Measurements from ENCODE around the gene GCLM. TPM values are rescaled to one million over a fixed set of nuclear protein-coding genes. Genes with fewer than 3 reads are reported as not detected.
A peak's percentile ranks its signal among the peaks of the same experiment; 100 is the strongest.
"Not testable (repeated sequence)": the region's sequence is repeated elsewhere in the genome, so short reads cannot be mapped to it uniquely, and the experiment has no call there.

The GCLM gene
- polyA plus RNA-seq, 6 donors from 2014 or later = 5.9 to 13.6 (median 9.7) TPM

DNA sequence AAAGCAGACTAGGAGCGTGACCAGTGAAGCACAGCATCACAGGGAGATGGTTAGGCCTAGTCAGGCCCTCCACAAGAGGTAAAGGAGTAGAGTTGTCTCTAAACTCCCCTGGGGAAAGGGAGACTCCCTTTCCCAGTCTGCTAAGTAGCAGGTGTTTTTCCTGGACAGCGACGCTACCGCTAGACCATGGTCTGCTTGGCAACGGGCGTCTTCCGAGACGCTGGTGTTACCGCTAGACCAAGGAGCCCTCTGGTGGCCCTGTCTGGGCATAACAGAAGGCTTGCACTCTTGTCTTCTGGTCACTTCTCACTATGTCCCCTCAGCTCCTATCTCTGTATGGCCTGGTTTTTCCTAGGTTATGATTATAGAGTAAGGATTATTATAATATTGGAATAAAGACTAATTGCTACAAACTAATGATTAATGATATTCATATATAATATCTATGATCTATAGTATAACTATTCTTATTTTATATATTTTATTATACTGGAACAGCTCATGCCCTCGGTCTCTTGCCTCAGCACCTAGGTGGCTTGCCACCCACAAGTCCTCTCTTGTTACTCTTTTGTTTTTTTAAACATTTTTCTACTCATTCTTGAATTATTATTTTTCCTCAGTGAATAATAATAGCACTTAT is 58.4 kb downstream of the GCLM start:
- Mint-ChIP-seq H3K27me3 (peaks cover 18 to 21% (median 18%) of the 10 kb centered on the region in 3 donors), H3K4me1 (peaks cover 16 to 23% (median 17%) of the 10 kb centered on the region in 3 donors), H3K27ac (peak overlapping the region in 3 of 6 donors; percentile 58 to 91 (median 84)), H3K4me3 (peak overlapping the region in 6 of 8 donors; percentile 10 to 100 (median 62))
- DNase-seq = peak; percentile 55
- not testable (repeated sequence) for H3K9me3 Mint-ChIP-seq; ATAC-seq (ENCODE audit: low read depth in 2 of 2); H3K36me3 Mint-ChIP-seq

GRCh38 chr1:93848350-93848883 is 60.8 kb downstream of the GCLM start:
- ATAC-seq (ENCODE audit: low read depth in 2 of 2) (no peak), DNase-seq (no peak)
- H3K9me3 Mint-ChIP-seq = peaks cover 0 to 7% (median 4%) of the 10 kb centered on the region in 7 donors
- peak overlapping the region; percentile 87 to 100 (median 96) for H3K4me3 Mint-ChIP-seq
- H3K27ac Mint-ChIP-seq = peak overlapping the region in 4 of 6 donors; percentile 98 to 100 (median 100)
- peaks cover 25 to 31% (median 27%) of the 10 kb centered on the region in 3 donors for H3K4me1 Mint-ChIP-seq
- peaks cover 6 to 8% (median 8%) of the 10 kb centered on the region in 3 donors for H3K27me3 Mint-ChIP-seq
- H3K36me3 Mint-ChIP-seq = no peaks in the 10 kb centered on the region

GRCh38 chr1:93847811-93848288 is 61.4 kb downstream of the GCLM start:
- DNase-seq (peak; percentile 67), ATAC-seq (ENCODE audit: low read depth in 2 of 2) (peak; percentile 32 to 33)
- no peaks in the 10 kb centered on the region for H3K36me3 Mint-ChIP-seq
- peaks cover 3 to 7% (median 6%) of the 10 kb centered on the region in 3 donors for H3K27me3 Mint-ChIP-seq
- H3K27ac Mint-ChIP-seq = peak overlapping the region; percentile 93 to 100 (median 100)
- H3K4me3 Mint-ChIP-seq = peak overlapping the region; percentile 87 to 100 (median 96)
- peaks cover 25 to 31% (median 27%) of the 10 kb centered on the region in 3 donors for H3K4me1 Mint-ChIP-seq
- H3K9me3 Mint-ChIP-seq = peaks cover 0 to 7% (median 4%) of the 10 kb centered on the region in 7 donors

GRCh38 chr1:93846992-93847810 is 62.0 kb downstream of the GCLM start:
- Mint-ChIP-seq H3K4me3 (peak overlapping the region; percentile 87 to 100 (median 96)), H3K4me1 (peaks cover 25 to 31% (median 27%) of the 10 kb centered on the region in 3 donors), H3K27me3 (peaks cover 0 to 6% (median 5%) of the 10 kb centered on the region in 3 donors), H3K27ac (peak overlapping the region; percentile 93 to 100 (median 100)), H3K9me3 (peaks cover 0 to 7% (median 4%) of the 10 kb centered on the region in 7 donors), H3K36me3 (no peaks in the 10 kb centered on the region)
- DNase-seq = peak; percentile 89
- ATAC-seq (ENCODE audit: low read depth in 2 of 2) = peak; percentile 66

- H3K27me3 Mint-ChIP-seq = peaks cover 0 to 6% (median 5%) of the 10 kb centered on the region in 3 donors
- peaks cover 25 to 31% (median 27%) of the 10 kb centered on the region in 3 donors for H3K4me1 Mint-ChIP-seq
- peak overlapping the region; percentile 87 to 100 (median 96) for H3K4me3 Mint-ChIP-seq
- H3K36me3 Mint-ChIP-seq = no peaks in the 10 kb centered on the region
- DNase-seq (peak; percentile 89), ATAC-seq (ENCODE audit: low read depth in 2 of 2) (peak; percentile 56 to 58)
- peaks cover 0 to 7% (median 4%) of the 10 kb centered on the region in 7 donors for H3K9me3 Mint-ChIP-seq
- peak overlapping the region; percentile 97 to 100 (median 98) for H3K27ac Mint-ChIP-seq
Observed at GRCh38 chr1:93846206-93846991, 62.8 kb downstream of the GCLM start.

DNA sequence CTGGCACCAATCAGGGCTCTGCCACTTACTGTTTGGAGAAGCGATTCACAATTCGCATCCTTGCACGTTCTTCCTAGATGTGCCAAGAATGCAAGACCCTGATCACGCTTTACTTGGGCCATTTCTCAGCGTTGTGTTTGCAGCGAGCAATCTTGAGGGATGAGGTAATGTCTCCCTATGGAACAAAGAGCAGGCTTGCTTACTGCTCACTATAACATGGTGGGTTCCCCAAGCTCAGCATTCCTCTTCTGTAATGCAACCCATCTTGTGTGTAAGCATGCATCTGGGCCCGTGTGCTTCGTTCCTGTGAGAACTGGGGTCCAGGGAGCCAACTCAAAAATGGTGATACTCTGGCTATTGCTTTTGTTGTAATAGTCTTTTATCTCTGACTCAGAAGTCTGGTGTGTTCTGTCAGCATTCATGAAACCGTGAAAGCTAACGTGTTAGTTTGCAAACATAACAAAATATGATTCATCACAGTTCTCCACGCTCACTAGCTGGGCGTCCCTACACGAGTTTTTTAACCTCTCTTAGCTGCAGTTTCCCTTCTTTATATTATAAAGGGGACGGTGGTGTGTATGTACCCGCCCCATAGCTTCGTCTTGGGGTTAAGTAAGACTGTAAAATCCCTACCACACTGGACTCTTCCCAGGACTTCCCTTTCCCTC is 63.6 kb downstream of the GCLM start:
- Mint-ChIP-seq H3K27me3 (peaks cover 0 to 6% (median 5%) of the 10 kb centered on the region in 3 donors), H3K36me3 (no peaks in the 10 kb centered on the region), H3K27ac (peak overlapping the region; percentile 91 to 100 (median 98)), H3K9me3 (peaks cover 0 to 7% (median 4%) of the 10 kb centered on the region in 7 donors), H3K4me3 (peak overlapping the region; percentile 87 to 100 (median 96)), H3K4me1 (peaks cover 24 to 31% (median 27%) of the 10 kb centered on the region in 3 donors)
- ATAC-seq (ENCODE audit: low read depth in 2 of 2) (peak; percentile 1 to 2), DNase-seq (no peak)

DNA sequence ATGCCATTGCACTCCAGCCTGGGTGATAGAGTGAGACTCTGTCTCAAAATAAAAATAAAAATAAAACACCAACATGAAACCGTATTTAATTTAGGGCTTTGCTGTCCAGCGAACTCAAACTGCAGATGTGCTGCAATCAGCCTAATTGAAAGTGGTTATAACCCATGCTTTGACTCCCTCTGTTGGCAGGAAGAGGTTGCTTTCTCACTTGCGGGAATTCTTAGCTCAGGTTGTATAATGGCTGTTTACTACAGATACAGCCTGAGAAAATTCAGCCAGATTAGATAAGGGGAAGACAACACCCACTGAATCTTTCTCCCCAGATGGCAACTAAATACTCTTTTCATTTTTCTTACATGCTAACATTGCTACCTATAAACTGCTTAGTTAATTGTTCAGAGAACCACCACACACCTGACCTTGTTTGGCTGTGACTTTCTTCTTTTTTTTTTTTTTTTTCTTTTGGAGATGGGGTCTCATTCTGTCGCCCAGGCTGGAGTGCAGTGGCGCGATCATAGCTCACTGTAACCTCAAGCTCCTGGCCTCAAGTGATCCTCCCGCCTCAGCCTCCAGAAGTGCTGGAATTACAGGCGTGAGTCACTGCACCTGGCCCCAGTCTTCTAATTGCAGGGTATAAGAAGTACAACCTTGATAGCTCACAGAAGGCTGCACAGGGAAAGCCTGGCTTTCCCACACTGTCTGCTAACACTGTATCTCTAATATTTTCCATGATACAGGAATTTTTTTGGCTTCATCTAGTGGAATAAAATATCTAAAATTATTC is 64.8 kb downstream of the GCLM start:
- Mint-ChIP-seq H3K36me3 (no peaks in the 10 kb centered on the region), H3K27me3 (peaks cover 0 to 6% (median 5%) of the 10 kb centered on the region in 3 donors), H3K4me3 (peak overlapping the region in 3 of 8 donors; percentile 25 to 77 (median 29)), H3K4me1 (peaks cover 17 to 26% (median 22%) of the 10 kb centered on the region in 3 donors), H3K9me3 (peaks cover 0 to 7% (median 0%) of the 10 kb centered on the region in 7 donors), H3K27ac (peak overlapping the region in 2 of 6 donors; percentile 33 to 65)
- ATAC-seq (ENCODE audit: low read depth in 2 of 2) (peak in 1 of 2 donors; percentile 7), DNase-seq (peak; percentile 51)

GRCh38 chr1:93842750-93843500 is 66.3 kb downstream of the GCLM start:
- H3K36me3 Mint-ChIP-seq = no peaks in the 10 kb centered on the region
- no peak overlapping the region for H3K4me3 Mint-ChIP-seq
- H3K27ac Mint-ChIP-seq = peak overlapping the region in 1 of 6 donors; percentile 25
- H3K27me3 Mint-ChIP-seq = peaks cover 0 to 6% (median 5%) of the 10 kb centered on the region in 3 donors
- peaks cover 0 to 7% (median 0%) of the 10 kb centered on the region in 7 donors for H3K9me3 Mint-ChIP-seq
- DNase-seq (no peak), ATAC-seq (ENCODE audit: low read depth in 2 of 2) (no peak)
- H3K4me1 Mint-ChIP-seq = peaks cover 17 to 22% (median 18%) of the 10 kb centered on the region in 3 donors

DNA sequence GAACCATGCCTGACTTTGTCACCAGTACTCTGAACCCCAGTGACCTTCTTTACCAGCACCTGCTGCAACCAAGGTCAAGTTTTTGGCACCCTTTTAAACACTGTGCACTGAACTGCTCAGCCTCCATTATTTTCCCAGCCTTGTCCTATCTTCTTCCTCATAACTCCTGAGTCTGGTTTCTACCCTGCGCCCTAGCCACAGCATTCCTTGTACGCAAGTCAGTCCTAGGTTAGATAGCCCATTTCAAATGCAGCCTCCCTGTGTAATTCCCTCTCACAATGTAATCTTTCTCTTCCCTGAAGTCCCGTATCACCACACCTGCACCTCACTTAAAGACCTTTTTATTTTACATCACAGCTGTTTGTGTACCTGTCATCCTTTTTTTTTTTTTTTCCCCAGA is 67.5 kb downstream of the GCLM start:
- Mint-ChIP-seq H3K36me3 (no peaks in the 10 kb centered on the region), H3K27ac (peak overlapping the region in 3 of 6 donors; percentile 1 to 61 (median 53)), H3K9me3 (no peaks in the 10 kb centered on the region), H3K27me3 (no peaks in the 10 kb centered on the region), H3K4me1 (peaks cover 9 to 19% (median 10%) of the 10 kb centered on the region in 3 donors), H3K4me3 (peak overlapping the region in 1 of 8 donors; percentile 34)
- no peak for DNase-seq
- no peak for ATAC-seq (ENCODE audit: low read depth in 2 of 2)

DNA sequence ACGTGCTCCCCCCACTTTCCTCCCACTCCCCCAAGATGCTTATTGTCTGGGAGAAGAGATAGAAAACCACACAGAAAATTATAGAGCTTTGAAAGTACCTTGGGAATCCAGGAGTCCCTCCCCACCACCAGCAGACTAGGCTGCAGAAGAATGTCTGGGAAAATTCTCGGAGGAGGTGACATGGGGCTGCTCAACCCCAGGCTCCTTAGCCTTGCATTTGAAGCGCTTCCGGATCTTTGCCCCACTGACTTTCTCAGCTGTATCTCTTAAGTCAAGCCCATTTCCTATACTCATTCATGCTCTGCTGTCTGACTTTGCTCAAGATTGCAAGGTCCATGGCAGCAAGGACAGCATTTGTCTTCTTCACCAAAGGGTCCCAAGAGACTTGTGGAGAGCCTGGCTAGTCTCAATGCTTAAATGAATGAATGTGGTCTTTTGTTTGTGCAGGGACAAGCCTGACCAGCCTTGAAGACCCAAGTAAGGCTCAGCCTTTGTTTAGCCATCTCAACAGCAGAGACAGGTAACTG is 68.2 kb downstream of the GCLM start:
- Mint-ChIP-seq H3K27ac (no peak overlapping the region), H3K4me1 (peaks cover 6 to 17% (median 10%) of the 10 kb centered on the region in 3 donors), H3K36me3 (no peaks in the 10 kb centered on the region), H3K4me3 (peak overlapping the region in 1 of 8 donors; percentile 54), H3K27me3 (no peaks in the 10 kb centered on the region), H3K9me3 (no peaks in the 10 kb centered on the region)
- no peak for ATAC-seq (ENCODE audit: low read depth in 2 of 2)
- no peak for DNase-seq

DNA sequence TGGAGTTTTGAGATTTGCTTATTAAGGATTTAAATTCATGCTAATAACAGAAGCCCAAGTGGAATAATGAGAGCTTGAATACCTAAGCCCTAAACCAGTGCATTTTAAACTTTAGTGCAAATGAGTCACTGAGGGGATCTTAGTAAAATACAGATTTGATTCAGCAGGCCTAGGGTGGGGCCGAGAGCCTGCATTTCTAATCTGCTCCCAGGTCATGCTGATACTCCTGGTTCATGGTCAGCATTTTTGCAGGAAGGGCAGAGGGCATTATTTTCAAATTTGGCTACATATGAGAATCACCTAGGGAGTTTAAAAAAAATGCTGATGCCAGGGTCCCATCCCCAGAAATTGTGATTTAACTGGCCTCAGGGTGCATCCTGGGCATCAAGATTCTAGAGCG is 69.5 kb downstream of the GCLM start:
- Mint-ChIP-seq H3K9me3 (peaks cover 0 to 3% (median under 1%) of the 10 kb centered on the region in 7 donors), H3K4me3 (no peak overlapping the region), H3K27ac (no peak overlapping the region), H3K36me3 (peaks cover 0 to 4% of the 10 kb centered on the region in 2 donors), H3K4me1 (peaks cover 0 to 6% (median 4%) of the 10 kb centered on the region in 3 donors), H3K27me3 (no peaks in the 10 kb centered on the region)
- ATAC-seq (ENCODE audit: low read depth in 2 of 2) (no peak), DNase-seq (no peak)
